Keratinocyte (primary cell): ENCODE results near the gene BOD1L1.

Experiments
- CTCF ChIP-seq, 3 experiments: IDR thresholded peaks in 1 of 3; conservative IDR thresholded peaks in 1 of 3; optimal IDR thresholded peaks in 1 of 3; 2 replicates in 2 of 3; 3 replicates in 1 of 3; pipeline versions ENCODE3 to v1.5.1; 2011; ENCODE audit warnings: low read length in 3 of 3, mild to moderate bottlenecking in 3 of 3, moderate library complexity in 2 of 3, control low read depth in 1 of 3, inconsistent platforms in 1 of 3; ENCODE audit not compliant: insufficient read depth in 2 of 3; ENCODE audit errors: extremely low read depth in 1 of 3
- EZH2 ChIP-seq: IDR thresholded peaks from one replicate; pipeline ENCODE4 v1.6.1; 2012; ENCODE audit warnings: inconsistent platforms, mild to moderate bottlenecking, low read length, moderate library complexity

DNA sequence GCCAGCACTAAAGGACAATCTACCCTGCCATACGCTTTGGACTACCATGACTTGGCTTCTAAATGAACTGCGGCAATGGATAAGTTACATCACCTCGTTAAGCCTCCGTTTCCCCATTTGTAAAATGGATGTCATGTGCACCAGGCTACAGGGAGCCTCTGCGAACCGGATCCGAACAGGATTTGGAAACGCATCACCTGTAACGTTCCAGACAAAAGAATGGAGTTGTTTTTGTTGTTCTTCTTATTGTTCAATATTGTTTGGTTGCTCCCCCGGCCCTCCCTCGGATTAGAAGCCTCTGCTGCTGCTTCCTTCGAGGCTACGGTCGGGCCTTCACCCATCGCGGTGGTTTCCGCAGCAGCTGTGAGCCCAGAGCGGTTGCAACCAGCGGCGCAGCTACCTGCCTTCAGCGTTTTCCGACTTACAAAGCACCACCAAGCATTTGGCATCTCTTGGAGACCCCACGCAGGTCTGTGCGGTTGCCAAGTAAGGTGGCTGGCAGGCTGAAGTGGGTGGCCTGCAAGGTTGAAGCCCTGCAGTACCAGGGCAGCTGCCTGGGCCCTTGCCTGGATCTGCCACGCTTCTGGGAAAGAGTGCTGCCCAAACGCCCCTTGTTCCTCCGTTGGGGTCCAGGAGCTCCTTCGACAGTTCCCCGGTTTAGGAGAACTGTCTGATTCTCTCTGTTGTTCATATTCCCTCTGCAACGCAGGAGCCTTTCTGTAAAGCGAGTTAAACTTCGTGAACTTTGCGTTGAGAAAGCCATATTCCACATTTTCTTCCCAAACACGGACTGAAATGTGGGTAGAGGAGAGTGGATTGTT, 90.3 kb downstream of the BOD1L1 start:
- TF ChIP-seq CTCF (optimal IDR thresholded peaks at IDR 0.05 in 1 of 3, IDR thresholded peaks at IDR 0.05 in 1 of 3, conservative IDR thresholded peaks at IDR 0.05 in 1 of 3; ENCODE audit: extremely low read depth in 1 of 3, insufficient read depth in 2 of 3, low read length in 3 of 3) (no peak), EZH2 (peak; percentile 75)
